HEK293 (cell line): ENCODE data around the gene CCL19.
A peak's percentile ranks its signal among the peaks of the same experiment; 100 is the strongest.

Source experiments
- CTCF ChIA-PET: fragments of 350-600 bp; formaldehyde crosslinking; extraction: SDS; loops from one replicate; lab custom pipeline; 2021; ENCODE audit warnings: antibody characterized with exemption; lab: Yijun Ruan, JAX
- POLR2A ChIA-PET: fragments of 300-600 bp; formaldehyde crosslinking; extraction: SDS; loops from one replicate; lab custom pipeline; 2020; ENCODE audit warnings: antibody characterized with exemption, inconsistent platforms; lab: Yijun Ruan, JAX
- H3K27ac ChIP-seq: fragments of 200-500 bp; sonication (Bioruptor generic); 2 replicates; pipeline ENCODE4 v1.5.1; 2014; ENCODE audit warnings: low read depth, low read length, control low read depth, inconsistent platforms; ENCODE audit errors: extremely low read depth
- H3K36me3 ChIP-seq, 2 experiments: fragments of 200-500 bp in 1 of 2; sonication (Bioruptor generic) in 1 of 2; 1 replicate in 1 of 2; 2 replicates in 1 of 2; pipeline ENCODE4 v1.5.1; 2014 to 2017; ENCODE audit warnings: inconsistent platforms in 2 of 2, low read length in 2 of 2; ENCODE audit not compliant: control insufficient read depth in 2 of 2, insufficient read depth in 1 of 2
- H3K4me1 ChIP-seq: fragments of 200-500 bp; sonication (Bioruptor generic); 2 replicates; pipeline ENCODE4 v1.5.1; 2014; ENCODE audit warnings: mild to moderate bottlenecking, low read length, inconsistent platforms; ENCODE audit not compliant: control insufficient read depth, insufficient read depth
- H3K4me3 ChIP-seq: 2 replicates; pipeline ENCODE4 v1.5.1; 2011; ENCODE audit warnings: low read depth, mild to moderate bottlenecking, control low read depth, low read length, moderate library complexity
- H3K9me3 ChIP-seq: fragments of 200-500 bp; sonication (Bioruptor generic); 2 replicates; pipeline ENCODE4 v1.5.1; 2014; ENCODE audit warnings: low read depth, low read length, inconsistent platforms; ENCODE audit not compliant: control insufficient read depth, insufficient read depth
- GLI4 ChIP-seq: fragments of 450-650 bp; formaldehyde crosslinking; IDR thresholded peaks from 2 replicates; pipeline ENCODE4 v1.5.1; 2016; ENCODE audit warnings: missing biosample characterization, missing genetic modification characterization
- HOXC10 ChIP-seq: sonication (generic); formaldehyde crosslinking; IDR thresholded peaks from 2 replicates; pipeline ENCODE4 v1.8.1; 2023; ENCODE audit warnings: mild to moderate bottlenecking, missing genetic modification reagents
- SALL2 ChIP-seq: fragments of 450-650 bp; formaldehyde crosslinking; IDR thresholded peaks from 2 replicates; pipeline ENCODE4 v1.5.0; 2017; ENCODE audit warnings: missing biosample characterization, mild to moderate bottlenecking, missing genetic modification characterization, borderline replicate concordance
- WT1 ChIP-seq: fragments of 450-650 bp; formaldehyde crosslinking; IDR thresholded peaks from 2 replicates; pipeline ENCODE4 v1.5.1; 2016; ENCODE audit warnings: missing biosample characterization, missing genetic modification characterization
- ZBTB8A ChIP-seq: fragments of 450-650 bp; formaldehyde crosslinking; IDR thresholded peaks from 2 replicates; pipeline ENCODE4 v1.5.1; 2016; ENCODE audit warnings: missing biosample characterization, missing genetic modification characterization
- ZFP37 ChIP-seq: fragments of 450-650 bp; formaldehyde crosslinking; IDR thresholded peaks from 2 replicates; pipeline ENCODE4 v1.5.1; 2016; ENCODE audit warnings: missing biosample characterization, missing genetic modification characterization
- ZFP41 ChIP-seq: fragments of 450-650 bp; formaldehyde crosslinking; IDR thresholded peaks from 2 replicates; pipeline ENCODE4 v1.5.1; 2016; ENCODE audit warnings: missing biosample characterization, missing genetic modification characterization, borderline replicate concordance
- ZFP69B ChIP-seq: fragments of 450-650 bp; formaldehyde crosslinking; IDR thresholded peaks from 2 replicates; pipeline ENCODE4 v1.5.1; 2016; ENCODE audit warnings: missing biosample characterization, missing genetic modification characterization
- ZNF114 ChIP-seq: fragments of 450-650 bp; formaldehyde crosslinking; IDR thresholded peaks from 2 replicates; pipeline ENCODE4 v1.5.0; 2017; ENCODE audit warnings: missing biosample characterization, missing genetic modification characterization
- ZNF138 ChIP-seq: fragments of 450-650 bp; formaldehyde crosslinking; IDR thresholded peaks from 2 replicates; pipeline ENCODE4 v1.5.1; 2016; ENCODE audit warnings: missing biosample characterization, missing genetic modification characterization, borderline replicate concordance
- ZNF146 ChIP-seq: fragments of 450-650 bp; formaldehyde crosslinking; IDR thresholded peaks from 2 replicates; pipeline ENCODE4 v1.5.1; 2016; ENCODE audit warnings: missing biosample characterization, missing genetic modification characterization
- ZNF202 ChIP-seq: fragments of 450-650 bp; formaldehyde crosslinking; IDR thresholded peaks from 2 replicates; pipeline ENCODE4 v1.5.1; 2016; ENCODE audit warnings: missing biosample characterization, missing genetic modification characterization, borderline replicate concordance
- ZNF24 ChIP-seq: fragments of 450-650 bp; formaldehyde crosslinking; IDR thresholded peaks from 2 replicates; pipeline ENCODE4 v1.5.1; 2016; ENCODE audit warnings: missing biosample characterization, missing genetic modification characterization
- ZNF248 ChIP-seq: fragments of 450-650 bp; formaldehyde crosslinking; IDR thresholded peaks from 2 replicates; pipeline ENCODE4 v1.5.1; 2017; ENCODE audit warnings: missing biosample characterization, missing genetic modification characterization
- ZNF26 ChIP-seq: fragments of 450-650 bp; formaldehyde crosslinking; IDR thresholded peaks from 2 replicates; pipeline ENCODE4 v1.5.1; 2016; ENCODE audit warnings: missing biosample characterization, missing genetic modification characterization
- ZNF394 ChIP-seq: fragments of 450-650 bp; formaldehyde crosslinking; IDR thresholded peaks from 2 replicates; pipeline ENCODE4 v1.5.1; 2016; ENCODE audit warnings: missing biosample characterization, missing genetic modification characterization, mild to moderate bottlenecking, moderate library complexity, borderline replicate concordance
- ZNF473 ChIP-seq: fragments of 450-650 bp; formaldehyde crosslinking; IDR thresholded peaks from 2 replicates; pipeline ENCODE4 v1.5.1; 2017; ENCODE audit warnings: missing biosample characterization, missing genetic modification characterization
- ZNF558 ChIP-seq: fragments of 450-650 bp; formaldehyde crosslinking; IDR thresholded peaks from 2 replicates; pipeline ENCODE4 v1.5.1; 2016; ENCODE audit warnings: missing biosample characterization, missing genetic modification characterization
- ZNF621 ChIP-seq: fragments of 450-650 bp; formaldehyde crosslinking; IDR thresholded peaks from 2 replicates; pipeline ENCODE4 v1.5.1; 2017; ENCODE audit warnings: missing biosample characterization, missing genetic modification characterization
- ZNF626 ChIP-seq: fragments of 450-650 bp; sonication (Bioruptor Pico); formaldehyde crosslinking; IDR thresholded peaks from 2 replicates; pipeline ENCODE4 v1.5.1; 2018; ENCODE audit warnings: missing biosample characterization, missing genetic modification characterization, inconsistent platforms
- ZNF654 ChIP-seq: fragments of 450-650 bp; formaldehyde crosslinking; IDR thresholded peaks from 2 replicates; pipeline ENCODE4 v1.5.1; 2016; ENCODE audit warnings: low read depth, missing biosample characterization, missing genetic modification characterization
- ZNF830 ChIP-seq: fragments of 450-650 bp; IDR thresholded peaks from 2 replicates; pipeline ENCODE4 v1.5.0; 2018; ENCODE audit warnings: missing biosample characterization, missing genetic modification characterization, low read depth, mild to moderate bottlenecking, moderate library complexity
- ZSCAN16 ChIP-seq: fragments of 450-650 bp; formaldehyde crosslinking; IDR thresholded peaks from 2 replicates; pipeline ENCODE4 v1.5.1; 2016; ENCODE audit warnings: missing biosample characterization, missing genetic modification characterization
- ZSCAN30 ChIP-seq: fragments of 450-650 bp; IDR thresholded peaks from 2 replicates; pipeline ENCODE4 v1.5.1; 2018; ENCODE audit warnings: missing biosample characterization, mild to moderate bottlenecking, missing genetic modification characterization, moderate library complexity
- TF ChIP-seq, protein P1 (sequence below): fragments of 450-650 bp; formaldehyde crosslinking; IDR thresholded peaks from 2 replicates; pipeline ENCODE4 v1.5.1; 2016; ENCODE audit warnings: missing biosample characterization, missing genetic modification characterization
- TF ChIP-seq, protein P2 (sequence below): fragments of 450-650 bp; formaldehyde crosslinking; IDR thresholded peaks from 2 replicates; pipeline ENCODE4 v1.5.1; 2016; ENCODE audit warnings: missing biosample characterization, missing genetic modification characterization, borderline replicate concordance
- TF ChIP-seq, protein P3 (sequence below): fragments of 450-650 bp; formaldehyde crosslinking; IDR thresholded peaks from 2 replicates; pipeline ENCODE4 v1.5.1; 2016; ENCODE audit warnings: missing biosample characterization, missing genetic modification characterization

Gene CCL19

DNA sequence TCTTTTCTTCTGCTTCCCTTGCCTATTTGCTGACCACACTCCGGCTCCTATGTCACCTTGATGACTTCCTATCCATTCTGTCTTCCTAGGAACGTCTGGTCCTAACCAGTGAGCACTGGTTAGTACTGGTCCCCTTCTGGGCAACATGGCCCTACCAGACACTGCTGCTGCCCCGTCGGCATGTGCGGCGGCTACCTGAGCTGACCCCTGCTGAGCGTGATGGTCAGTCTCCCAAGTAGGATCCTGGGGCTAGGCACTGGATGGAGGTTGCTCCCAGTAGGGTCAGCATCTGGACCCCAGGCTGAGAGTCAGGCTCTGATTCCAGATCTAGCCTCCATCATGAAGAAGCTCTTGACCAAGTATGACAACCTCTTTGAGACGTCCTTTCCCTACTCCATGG lies 42.4 kb downstream of the CCL19 start:
- peaks cover 6% of the 10 kb centered on the region for H3K4me1 ChIP-seq
- peaks cover 0 to 40% of the 10 kb centered on the region in 2 experiments; a peak in 2 of 3 replicates for H3K36me3 ChIP-seq
- H3K9me3 ChIP-seq, result no peaks in the 10 kb centered on the region
- TF ChIP-seq SALL2, result no peak
- TF ChIP-seq ZNF621 (tag by site-specific recombination), result no peak
- no peak for TF ChIP-seq ZFP37 (tag by site-specific recombination)
- no peak for TF ChIP-seq ZNF473
- no peak for TF ChIP-seq ZNF114 (tag by site-specific recombination)
- TF ChIP-seq ZNF146 (tag by site-specific recombination), result no peak
- TF ChIP-seq ZNF248 (tag by site-specific recombination), result no peak
- TF ChIP-seq ZFP41 (tag by site-specific recombination), result no peak
- TF ChIP-seq ZNF654 (tag by site-specific recombination), result no peak
- TF ChIP-seq, protein P1, sequence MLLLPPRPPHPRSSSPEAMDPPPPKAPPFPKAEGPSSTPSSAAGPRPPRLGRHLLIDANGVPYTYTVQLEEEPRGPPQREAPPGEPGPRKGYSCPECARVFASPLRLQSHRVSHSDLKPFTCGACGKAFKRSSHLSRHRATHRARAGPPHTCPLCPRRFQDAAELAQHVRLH, result no peak
- TF ChIP-seq WT1, result no peak
- no peak for TF ChIP-seq ZNF138 (tag by site-specific recombination)
- no peak for TF ChIP-seq ZNF394
- TF ChIP-seq, protein P2, sequence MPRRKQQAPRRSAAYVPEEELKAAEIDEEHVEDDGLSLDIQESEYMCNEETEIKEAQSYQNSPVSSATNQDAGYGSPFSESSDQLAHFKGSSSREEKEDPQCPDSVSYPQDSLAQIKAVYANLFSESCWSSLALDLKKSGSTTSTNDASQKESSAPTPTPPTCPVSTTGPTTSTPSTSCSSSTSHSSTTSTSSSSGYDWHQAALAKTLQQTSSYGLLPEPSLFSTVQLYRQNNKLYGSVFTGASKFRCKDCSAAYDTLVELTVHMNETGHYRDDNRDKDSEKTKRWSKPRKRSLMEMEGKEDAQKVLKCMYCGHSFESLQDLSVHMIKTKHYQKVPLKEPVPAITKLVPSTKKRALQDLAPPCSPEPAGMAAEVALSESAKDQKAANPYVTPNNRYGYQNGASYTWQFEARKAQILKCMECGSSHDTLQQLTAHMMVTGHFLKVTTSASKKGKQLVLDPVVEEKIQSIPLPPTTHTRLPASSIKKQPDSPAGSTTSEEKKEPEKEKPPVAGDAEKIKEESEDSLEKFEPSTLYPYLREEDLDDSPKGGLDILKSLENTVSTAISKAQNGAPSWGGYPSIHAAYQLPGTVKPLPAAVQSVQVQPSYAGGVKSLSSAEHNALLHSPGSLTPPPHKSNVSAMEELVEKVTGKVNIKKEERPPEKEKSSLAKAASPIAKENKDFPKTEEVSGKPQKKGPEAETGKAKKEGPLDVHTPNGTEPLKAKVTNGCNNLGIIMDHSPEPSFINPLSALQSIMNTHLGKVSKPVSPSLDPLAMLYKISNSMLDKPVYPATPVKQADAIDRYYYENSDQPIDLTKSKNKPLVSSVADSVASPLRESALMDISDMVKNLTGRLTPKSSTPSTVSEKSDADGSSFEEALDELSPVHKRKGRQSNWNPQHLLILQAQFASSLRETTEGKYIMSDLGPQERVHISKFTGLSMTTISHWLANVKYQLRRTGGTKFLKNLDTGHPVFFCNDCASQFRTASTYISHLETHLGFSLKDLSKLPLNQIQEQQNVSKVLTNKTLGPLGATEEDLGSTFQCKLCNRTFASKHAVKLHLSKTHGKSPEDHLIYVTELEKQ, result no peak
- H3K4me3 ChIP-seq, result no peak overlapping the region
- ChIA-PET POLR2A (interaction anchor here (0.5 to 5.7 kb wide), 3 partner anchors 13 to 465 kb away, joined by 3 to 90 read pairs (median 5); partner anchors contain the start of gene SIGMAR1), CTCF (interaction anchor here (1.3 to 13.3 kb wide), 3 partner anchors 13 to 15 kb away, joined by 3 to 125 read pairs (median 5); partner anchors contain the start of gene SIGMAR1)
- H3K27ac ChIP-seq, result no peak overlapping the region

DNA sequence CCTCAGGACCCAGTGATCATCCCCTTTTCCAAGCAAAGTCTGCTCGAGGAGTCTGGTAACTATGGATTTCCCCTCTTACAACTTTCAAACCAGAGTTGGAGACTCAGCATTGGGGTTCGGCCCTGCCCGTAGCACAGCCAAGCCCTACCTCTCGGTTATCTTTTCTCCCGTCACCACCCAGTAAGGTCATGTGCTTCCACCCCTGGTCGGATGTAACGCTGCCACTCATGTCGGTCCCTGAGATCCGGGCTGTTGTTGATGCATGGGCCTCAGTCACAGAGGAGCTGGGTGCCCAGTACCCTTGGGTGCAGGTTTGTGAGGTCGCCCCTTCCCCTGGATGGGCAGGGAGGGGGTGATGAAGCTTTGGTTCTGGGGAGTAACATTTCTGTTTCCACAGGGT lies 43.4 kb downstream of the CCL19 start:
- no peaks in the 10 kb centered on the region for H3K9me3 ChIP-seq
- H3K4me1 ChIP-seq, result no peaks in the 10 kb centered on the region; the same call in 1 of the 2 replicates
- peak overlapping the region; percentile 82 for H3K4me3 ChIP-seq
- ChIA-PET CTCF (interaction anchor here (1.3 to 13.3 kb wide), 5 partner anchors 12 to 53 kb away, joined by 3 to 125 read pairs (median 10); partner anchors contain the start of genes CCL27 and SIGMAR1), POLR2A (interaction anchor here (2.0 to 5.7 kb wide), 2 partner anchors 12 to 17 kb away, joined by 14 to 90 read pairs; partner anchors contain the start of gene SIGMAR1)
- no peak overlapping the region; the same call in 1 of the 2 replicates for H3K27ac ChIP-seq
- H3K36me3 ChIP-seq, result peaks cover 0 to 40% of the 10 kb centered on the region in 2 experiments; a peak in 2 of 3 replicates
- no peak for TF ChIP-seq ZSCAN16 (tag by site-specific recombination)
- TF ChIP-seq HOXC10 (CRISPR knock-in tag), result no peak
- TF ChIP-seq ZBTB8A (tag by site-specific recombination), result no peak
- no peak for TF ChIP-seq ZNF26
- TF ChIP-seq ZNF654 (tag by site-specific recombination), result no peak
- TF ChIP-seq ZNF202 (tag by site-specific recombination), result no peak
- no peak for TF ChIP-seq ZNF626
- no peak for TF ChIP-seq ZNF558
- TF ChIP-seq ZNF24 (tag by site-specific recombination), result no peak
- TF ChIP-seq ZFP69B, result no peak
- no peak for TF ChIP-seq ZNF830 (tag by site-specific recombination)
- no peak for TF ChIP-seq ZSCAN30
- no peak for TF ChIP-seq GLI4 (tag by site-specific recombination)
- TF ChIP-seq, protein P3, sequence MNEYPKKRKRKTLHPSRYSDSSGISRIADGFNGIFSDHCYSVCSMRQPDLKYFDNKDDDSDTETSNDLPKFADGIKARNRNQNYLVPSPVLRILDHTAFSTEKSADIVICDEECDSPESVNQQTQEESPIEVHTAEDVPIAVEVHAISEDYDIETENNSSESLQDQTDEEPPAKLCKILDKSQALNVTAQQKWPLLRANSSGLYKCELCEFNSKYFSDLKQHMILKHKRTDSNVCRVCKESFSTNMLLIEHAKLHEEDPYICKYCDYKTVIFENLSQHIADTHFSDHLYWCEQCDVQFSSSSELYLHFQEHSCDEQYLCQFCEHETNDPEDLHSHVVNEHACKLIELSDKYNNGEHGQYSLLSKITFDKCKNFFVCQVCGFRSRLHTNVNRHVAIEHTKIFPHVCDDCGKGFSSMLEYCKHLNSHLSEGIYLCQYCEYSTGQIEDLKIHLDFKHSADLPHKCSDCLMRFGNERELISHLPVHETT (tag by site-specific recombination), result no peak
